Measurements from ENCODE around the gene FPR2.
"Not testable (repeated sequence)": the region's sequence is repeated elsewhere in the genome, so short reads cannot be mapped to it uniquely, and the experiment has no call there.

The FPR2 gene

GRCh38 chr19:51796195-51796679 is 35.3 kb downstream of the FPR2 start:
- no peaks in the 10 kb centered on the region for H3K36me3 ChIP-seq (ENCODE audit: insufficient read depth, low read length)
- no peak overlapping the region for H3K27ac ChIP-seq (ENCODE audit: low read depth, low read length)
- no peaks in the 10 kb centered on the region for H3K27me3 ChIP-seq (ENCODE audit: insufficient read depth, low read length)
- no peak overlapping the region for H3K4me3 ChIP-seq (ENCODE audit: low read depth, low read length)
- no peaks in the 10 kb centered on the region for H3K79me2 ChIP-seq (ENCODE audit: control insufficient read depth, insufficient read depth, low read length, unreplicated experiment)
- H2AFZ ChIP-seq (ENCODE audit: low read length, unreplicated experiment) = no peak overlapping the region
- H3K4me1 ChIP-seq (ENCODE audit: control insufficient read depth, insufficient read depth, low read length, unreplicated experiment) = peaks cover 21% of the 10 kb centered on the region

DNA sequence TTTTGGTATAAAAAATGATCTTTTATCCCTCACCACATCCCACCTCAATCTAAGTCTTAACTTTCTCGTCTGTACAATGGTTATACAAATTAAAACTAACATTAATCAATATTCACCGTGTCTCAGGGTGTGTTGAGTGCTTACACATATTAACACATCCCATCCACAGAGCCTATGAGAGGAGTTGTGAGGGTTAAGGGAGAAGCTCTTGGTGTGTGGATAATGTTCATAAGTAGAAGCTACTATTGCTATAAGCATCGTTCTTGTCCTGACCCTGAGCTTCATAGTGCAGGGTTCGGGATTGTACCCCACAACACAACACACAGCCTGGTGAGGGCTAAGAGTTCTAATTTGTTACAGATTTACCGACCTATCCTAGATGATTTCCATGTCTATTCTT is 36.5 kb downstream of the FPR2 start:
- Histone ChIP-seq H3K36me3 (ENCODE audit: insufficient read depth, low read length) (no peaks in the 10 kb centered on the region), H3K27me3 (ENCODE audit: insufficient read depth, low read length) (no peaks in the 10 kb centered on the region), H3K4me3 (ENCODE audit: low read depth, low read length) (no peak overlapping the region), H3K79me2 (ENCODE audit: control insufficient read depth, insufficient read depth, low read length, unreplicated experiment) (no peaks in the 10 kb centered on the region), H3K27ac (ENCODE audit: low read depth, low read length) (no peak overlapping the region), H3K4me1 (ENCODE audit: control insufficient read depth, insufficient read depth, low read length, unreplicated experiment) (peaks cover 21% of the 10 kb centered on the region), H2AFZ (ENCODE audit: low read length, unreplicated experiment) (no peak overlapping the region)

GRCh38 chr19:51798062-51798461 is 37.1 kb downstream of the FPR2 start:
- H2AFZ ChIP-seq (ENCODE audit: low read length, unreplicated experiment) = no peak overlapping the region
- no peaks in the 10 kb centered on the region for H3K36me3 ChIP-seq (ENCODE audit: insufficient read depth, low read length)
- H3K79me2 ChIP-seq (ENCODE audit: control insufficient read depth, insufficient read depth, low read length, unreplicated experiment) = no peaks in the 10 kb centered on the region
- H3K4me1 ChIP-seq (ENCODE audit: control insufficient read depth, insufficient read depth, low read length, unreplicated experiment) = peaks cover 21% of the 10 kb centered on the region
- H3K27me3 ChIP-seq (ENCODE audit: insufficient read depth, low read length) = no peaks in the 10 kb centered on the region
- H3K27ac ChIP-seq (ENCODE audit: low read depth, low read length) = no peak overlapping the region
- H3K4me3 ChIP-seq (ENCODE audit: low read depth, low read length) = no peak overlapping the region

DNA sequence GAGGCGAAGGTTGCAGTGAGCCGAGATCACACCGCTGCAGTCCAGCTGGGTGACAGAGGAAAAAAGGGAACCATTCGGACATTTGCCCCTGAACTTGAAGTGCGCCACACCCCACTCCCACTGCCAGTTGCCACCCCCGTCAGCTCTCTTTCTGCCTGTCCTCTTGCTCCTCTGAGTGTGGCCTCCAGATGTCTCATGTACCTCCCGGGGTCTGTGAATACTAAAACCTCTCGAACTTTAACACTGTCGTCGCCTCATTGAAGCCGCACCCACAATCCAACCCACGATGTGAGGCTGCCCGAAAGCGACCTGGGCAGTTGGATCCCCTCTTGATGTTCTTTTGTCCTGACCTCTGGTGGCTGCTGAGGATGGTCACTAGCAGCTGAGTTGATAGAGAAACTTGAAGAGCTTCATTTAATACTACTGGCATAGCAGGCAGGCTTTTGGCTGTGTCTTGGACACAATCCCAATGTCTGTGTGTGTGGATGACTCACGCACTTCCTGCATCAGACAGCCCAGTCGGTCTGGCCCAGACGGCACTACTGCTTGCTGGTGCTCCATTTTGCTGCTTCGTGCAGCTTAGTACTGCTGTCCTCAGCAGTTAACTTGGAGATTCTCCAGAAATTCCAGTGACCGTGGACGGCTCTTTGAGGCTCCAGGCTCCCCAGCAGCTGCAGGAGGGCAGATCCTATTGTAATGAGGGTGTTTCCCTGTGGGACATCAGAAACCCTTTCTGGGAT is 38.2 kb downstream of the FPR2 start:
- H2AFZ ChIP-seq (ENCODE audit: low read length, unreplicated experiment) = peak overlapping the region; percentile 73
- 0 out of 2 replicates have a peak overlapping the region, but pooled peaks have one; percentile 13 for H3K4me3 ChIP-seq (ENCODE audit: low read depth, low read length)
- no peaks in the 10 kb centered on the region for H3K79me2 ChIP-seq (ENCODE audit: control insufficient read depth, insufficient read depth, low read length, unreplicated experiment)
- peak overlapping the region; percentile 88 for H3K27ac ChIP-seq (ENCODE audit: low read depth, low read length)
- peaks cover 21% of the 10 kb centered on the region for H3K4me1 ChIP-seq (ENCODE audit: control insufficient read depth, insufficient read depth, low read length, unreplicated experiment)
- no peaks in the 10 kb centered on the region for H3K36me3 ChIP-seq (ENCODE audit: insufficient read depth, low read length)
- H3K27me3 ChIP-seq (ENCODE audit: insufficient read depth, low read length) = no peaks in the 10 kb centered on the region

DNA sequence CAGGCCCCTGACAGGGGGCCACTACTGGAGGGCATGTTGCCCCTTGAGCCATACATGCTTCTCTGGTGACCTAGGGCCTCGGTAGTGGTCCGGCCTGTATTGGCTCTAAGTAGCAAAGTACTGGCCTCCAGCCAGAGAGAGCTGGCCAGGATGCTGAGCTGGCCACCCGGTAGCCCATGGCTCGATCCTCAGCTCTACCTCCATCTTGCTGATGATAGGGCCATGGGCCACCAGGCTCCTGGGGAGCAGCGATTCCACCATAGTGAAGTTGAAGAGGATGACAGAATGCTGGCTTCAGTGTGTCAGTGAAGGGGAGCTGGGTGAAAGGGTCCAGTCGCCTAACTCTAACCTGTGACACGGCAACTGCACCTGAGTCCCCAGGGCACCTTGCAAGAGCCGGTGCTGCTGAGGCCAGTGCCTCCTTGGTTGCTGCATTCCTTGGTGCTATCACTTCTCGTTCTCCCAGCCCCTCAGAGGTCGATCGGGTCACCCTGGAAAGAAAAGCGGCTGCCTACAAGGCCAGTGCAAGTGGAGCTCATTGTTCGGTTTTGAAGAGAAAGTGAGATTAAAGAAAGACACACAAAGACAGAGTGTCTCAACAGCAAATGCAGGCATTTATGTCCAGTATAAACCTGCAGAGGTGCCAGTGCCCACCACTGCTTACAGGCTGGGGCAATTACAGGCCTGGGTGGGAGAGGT is 38.9 kb downstream of the FPR2 start:
- Histone ChIP-seq H3K27ac (ENCODE audit: low read depth, low read length) (peak overlapping the region; percentile 88), H3K27me3 (ENCODE audit: insufficient read depth, low read length) (no peaks in the 10 kb centered on the region), H3K4me3 (ENCODE audit: low read depth, low read length) (0 out of 2 replicates have a peak overlapping the region, but pooled peaks have one; percentile 13), H3K79me2 (ENCODE audit: control insufficient read depth, insufficient read depth, low read length, unreplicated experiment) (no peaks in the 10 kb centered on the region), H3K4me1 (ENCODE audit: control insufficient read depth, insufficient read depth, low read length, unreplicated experiment) (peaks cover 21% of the 10 kb centered on the region), H2AFZ (ENCODE audit: low read length, unreplicated experiment) (no peak overlapping the region), H3K36me3 (ENCODE audit: insufficient read depth, low read length) (no peaks in the 10 kb centered on the region)

DNA sequence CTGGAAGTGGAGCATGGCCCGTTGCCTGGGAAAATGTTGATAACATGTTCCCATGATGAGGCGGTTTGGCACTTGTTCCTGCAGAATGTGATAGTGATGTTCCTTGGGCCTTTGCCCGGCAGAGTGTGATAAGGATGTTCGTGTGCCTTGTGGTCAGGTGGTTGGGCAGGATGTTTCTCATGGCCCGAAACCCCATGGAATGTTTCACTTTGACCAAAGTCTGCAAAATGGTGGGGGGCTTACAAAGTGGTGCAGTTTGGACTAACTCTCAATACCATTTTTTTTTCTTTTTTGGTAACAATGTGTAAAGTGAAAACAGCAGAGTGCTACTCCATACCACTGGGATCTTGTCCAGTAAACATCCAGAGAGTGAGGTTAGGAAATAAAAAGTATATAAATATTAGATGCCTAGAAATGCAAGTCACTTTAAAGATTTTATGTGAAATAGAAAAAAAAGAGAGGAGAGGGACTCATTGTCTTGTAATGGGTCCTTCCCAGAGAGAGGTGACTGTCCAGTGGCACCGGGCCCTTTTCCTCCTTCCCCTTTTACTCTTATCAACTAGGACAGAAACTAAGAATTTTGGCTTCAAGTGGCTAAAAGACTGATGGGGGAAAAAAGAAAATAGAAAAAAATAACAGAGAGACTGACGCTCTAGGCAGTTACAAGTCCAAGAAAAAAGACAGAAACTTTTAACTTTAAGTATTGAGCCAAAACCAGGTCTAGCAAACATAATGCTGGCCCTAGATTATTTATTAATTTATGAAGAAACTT is 39.7 kb downstream of the FPR2 start:
- Histone ChIP-seq H3K27me3 (ENCODE audit: insufficient read depth, low read length) (no peaks in the 10 kb centered on the region), H3K36me3 (ENCODE audit: insufficient read depth, low read length) (no peaks in the 10 kb centered on the region), H3K27ac (ENCODE audit: low read depth, low read length) (peak overlapping the region; percentile 88), H3K4me3 (ENCODE audit: low read depth, low read length) (no peak overlapping the region), H2AFZ (ENCODE audit: low read length, unreplicated experiment) (no peak overlapping the region), H3K4me1 (ENCODE audit: control insufficient read depth, insufficient read depth, low read length, unreplicated experiment) (peaks cover 21% of the 10 kb centered on the region), H3K79me2 (ENCODE audit: control insufficient read depth, insufficient read depth, low read length, unreplicated experiment) (no peaks in the 10 kb centered on the region)

DNA sequence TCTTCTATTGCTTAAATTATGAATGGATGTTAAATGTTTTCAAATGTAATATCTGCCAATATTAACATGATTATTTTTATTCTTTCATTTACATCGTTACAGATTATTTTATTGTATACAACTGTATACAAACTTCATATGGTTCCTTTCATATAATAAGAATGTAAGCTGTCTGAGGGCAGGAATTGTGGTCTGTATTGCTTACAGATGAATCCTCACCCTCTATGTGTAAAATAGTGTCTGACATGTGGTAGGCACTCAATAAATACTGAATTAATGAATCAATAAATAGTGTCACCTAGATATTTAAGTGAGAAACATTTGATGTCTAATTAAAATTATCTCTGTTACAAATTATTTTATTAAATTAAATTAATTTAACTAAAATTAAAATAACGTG is 41.8 kb downstream of the FPR2 start:
- no peak overlapping the region for H3K27ac ChIP-seq (ENCODE audit: low read depth, low read length)
- no peaks in the 10 kb centered on the region for H3K36me3 ChIP-seq (ENCODE audit: insufficient read depth, low read length)
- H2AFZ ChIP-seq (ENCODE audit: low read length, unreplicated experiment) = no peak overlapping the region
- no peak overlapping the region for H3K4me3 ChIP-seq (ENCODE audit: low read depth, low read length)
- peaks cover 24% of the 10 kb centered on the region for H3K4me1 ChIP-seq (ENCODE audit: control insufficient read depth, insufficient read depth, low read length, unreplicated experiment)
- H3K79me2 ChIP-seq (ENCODE audit: control insufficient read depth, insufficient read depth, low read length, unreplicated experiment) = no peaks in the 10 kb centered on the region
- no peaks in the 10 kb centered on the region for H3K27me3 ChIP-seq (ENCODE audit: insufficient read depth, low read length)

DNA sequence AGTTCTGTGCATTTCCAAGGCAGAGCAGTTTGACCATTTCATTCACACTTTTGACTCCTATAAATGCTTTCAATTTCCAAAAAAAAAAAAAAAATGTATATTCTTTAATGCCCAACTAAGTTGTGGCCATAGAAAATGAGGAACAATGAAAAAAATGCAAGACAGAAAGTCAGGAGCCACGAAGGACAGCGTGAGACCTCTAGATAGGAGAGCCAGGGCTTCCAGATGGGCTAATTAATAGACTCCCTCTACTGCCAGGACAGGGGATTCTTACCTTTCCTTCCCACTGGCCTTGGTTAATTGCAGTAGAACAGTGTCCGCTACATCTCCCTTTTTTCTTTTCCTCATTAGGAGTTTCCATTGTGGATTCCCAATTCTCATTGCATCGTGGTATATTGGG is 42.5 kb downstream of the FPR2 start:
- peaks cover 26% of the 10 kb centered on the region for H3K4me1 ChIP-seq (ENCODE audit: control insufficient read depth, insufficient read depth, low read length, unreplicated experiment)
- no peaks in the 10 kb centered on the region for H3K27me3 ChIP-seq (ENCODE audit: insufficient read depth, low read length)
- no peaks in the 10 kb centered on the region for H3K36me3 ChIP-seq (ENCODE audit: insufficient read depth, low read length)
- H3K79me2 ChIP-seq (ENCODE audit: control insufficient read depth, insufficient read depth, low read length, unreplicated experiment) = no peaks in the 10 kb centered on the region
- H3K4me3 ChIP-seq (ENCODE audit: low read depth, low read length) = no peak overlapping the region
- H3K27ac ChIP-seq (ENCODE audit: low read depth, low read length) = no peak overlapping the region
- no peak overlapping the region for H2AFZ ChIP-seq (ENCODE audit: low read length, unreplicated experiment)

DNA sequence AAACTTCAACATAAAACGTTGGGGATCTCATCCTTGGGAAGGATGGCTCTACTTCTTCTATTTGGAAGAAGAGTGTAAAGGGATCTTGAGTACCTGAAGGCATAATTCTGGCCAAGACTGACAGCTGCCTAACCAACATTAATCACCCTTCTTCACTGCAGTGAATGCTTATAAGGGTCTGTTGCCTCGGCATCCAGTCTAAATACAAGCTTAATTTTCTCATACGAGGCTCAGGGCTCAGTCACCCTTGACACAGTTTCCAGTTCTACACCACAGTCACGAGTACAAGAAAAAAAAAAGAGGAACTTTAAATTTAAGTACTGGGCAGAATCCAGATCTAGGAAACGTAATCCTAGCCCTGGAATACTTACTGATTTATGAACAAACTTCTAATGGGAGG is 43.0 kb downstream of the FPR2 start:
- Histone ChIP-seq H3K27me3 (ENCODE audit: insufficient read depth, low read length) (no peaks in the 10 kb centered on the region), H3K79me2 (ENCODE audit: control insufficient read depth, insufficient read depth, low read length, unreplicated experiment) (no peaks in the 10 kb centered on the region), H3K4me1 (ENCODE audit: control insufficient read depth, insufficient read depth, low read length, unreplicated experiment) (peaks cover 26% of the 10 kb centered on the region), H3K36me3 (ENCODE audit: insufficient read depth, low read length) (no peaks in the 10 kb centered on the region), H2AFZ (ENCODE audit: low read length, unreplicated experiment) (no peak overlapping the region), H3K27ac (ENCODE audit: low read depth, low read length) (no peak overlapping the region), H3K4me3 (ENCODE audit: low read depth, low read length) (no peak overlapping the region)

GRCh38 chr19:51804789-51805188 is 43.8 kb downstream of the FPR2 start:
- peaks cover 21% of the 10 kb centered on the region for H3K4me1 ChIP-seq (ENCODE audit: control insufficient read depth, insufficient read depth, low read length, unreplicated experiment)
- H3K79me2 ChIP-seq (ENCODE audit: control insufficient read depth, insufficient read depth, low read length, unreplicated experiment); H3K4me3 ChIP-seq (ENCODE audit: low read depth, low read length); H2AFZ ChIP-seq (ENCODE audit: low read length, unreplicated experiment); H3K27me3 ChIP-seq (ENCODE audit: insufficient read depth, low read length); H3K27ac ChIP-seq (ENCODE audit: low read depth, low read length); H3K36me3 ChIP-seq (ENCODE audit: insufficient read depth, low read length): not testable (repeated sequence)
